ENCODE results near the gene EFEMP2.
A peak's percentile ranks its signal among the peaks of the same experiment; 100 is the strongest.

Gene EFEMP2

DNA sequence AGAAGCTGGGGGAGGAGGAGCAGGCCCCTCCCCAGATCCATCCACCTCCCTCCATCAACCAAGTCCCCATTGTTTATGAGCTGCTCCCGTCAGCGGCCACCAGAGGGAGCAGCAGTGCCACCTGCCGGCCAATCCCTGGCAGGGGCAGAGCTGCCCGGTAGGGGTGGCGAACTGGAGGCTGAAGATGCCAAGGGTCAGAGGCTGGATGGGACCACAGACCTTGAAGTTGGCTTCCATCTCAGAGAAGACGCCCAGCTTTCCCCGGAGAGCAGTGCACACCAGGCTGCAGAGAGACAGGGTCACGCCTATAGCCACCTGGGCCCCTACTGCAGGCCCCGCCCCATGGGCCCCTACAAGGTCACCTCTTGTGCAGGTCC lies 12.1 kb upstream of the EFEMP2 start:
- no peak for DNase-seq

DNA sequence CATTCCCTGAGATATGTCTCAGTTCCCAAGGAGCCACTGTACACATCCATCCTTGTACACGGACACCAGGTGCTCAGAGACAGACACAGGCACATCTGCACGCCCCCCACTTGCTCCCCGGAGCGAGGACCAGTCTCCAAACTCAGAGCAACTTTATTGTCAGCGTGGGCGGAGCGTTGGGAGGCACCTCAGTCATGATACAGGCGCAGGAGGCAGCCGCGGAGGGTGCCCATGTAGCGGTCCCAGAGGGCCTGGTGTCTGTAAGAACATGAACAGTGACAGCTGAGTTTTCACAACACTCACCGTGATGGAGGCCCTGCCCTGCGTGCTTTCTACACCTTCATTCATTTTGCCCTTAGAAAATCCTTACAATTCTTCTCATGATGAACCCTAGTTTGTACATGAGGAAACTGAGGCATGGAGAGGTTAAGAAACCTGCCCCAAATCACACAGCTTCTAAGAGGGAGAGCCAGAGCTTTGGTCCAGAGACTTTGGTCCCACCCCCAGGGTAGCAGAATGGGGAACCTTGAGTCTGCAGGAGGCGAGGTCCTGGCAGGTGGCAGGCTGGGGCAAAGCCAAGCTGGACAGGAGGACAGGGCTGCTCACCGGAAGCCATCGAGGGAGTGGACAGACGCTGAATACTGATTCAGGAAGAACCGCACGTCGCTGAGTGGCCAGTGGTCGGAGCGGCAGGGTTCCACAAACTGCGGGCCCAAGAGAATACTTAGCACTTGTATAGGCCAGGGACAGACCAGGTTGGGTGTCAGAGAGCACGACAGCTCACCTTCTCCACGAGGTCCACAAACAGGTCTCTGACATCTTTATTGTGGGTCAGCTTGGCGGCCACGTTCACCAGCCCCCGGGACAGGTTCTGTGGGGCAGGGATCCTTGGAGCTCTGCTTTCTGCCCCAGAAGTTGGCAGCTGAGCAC lies 11.5 kb upstream of the EFEMP2 start:
- no peak for DNase-seq

DNA sequence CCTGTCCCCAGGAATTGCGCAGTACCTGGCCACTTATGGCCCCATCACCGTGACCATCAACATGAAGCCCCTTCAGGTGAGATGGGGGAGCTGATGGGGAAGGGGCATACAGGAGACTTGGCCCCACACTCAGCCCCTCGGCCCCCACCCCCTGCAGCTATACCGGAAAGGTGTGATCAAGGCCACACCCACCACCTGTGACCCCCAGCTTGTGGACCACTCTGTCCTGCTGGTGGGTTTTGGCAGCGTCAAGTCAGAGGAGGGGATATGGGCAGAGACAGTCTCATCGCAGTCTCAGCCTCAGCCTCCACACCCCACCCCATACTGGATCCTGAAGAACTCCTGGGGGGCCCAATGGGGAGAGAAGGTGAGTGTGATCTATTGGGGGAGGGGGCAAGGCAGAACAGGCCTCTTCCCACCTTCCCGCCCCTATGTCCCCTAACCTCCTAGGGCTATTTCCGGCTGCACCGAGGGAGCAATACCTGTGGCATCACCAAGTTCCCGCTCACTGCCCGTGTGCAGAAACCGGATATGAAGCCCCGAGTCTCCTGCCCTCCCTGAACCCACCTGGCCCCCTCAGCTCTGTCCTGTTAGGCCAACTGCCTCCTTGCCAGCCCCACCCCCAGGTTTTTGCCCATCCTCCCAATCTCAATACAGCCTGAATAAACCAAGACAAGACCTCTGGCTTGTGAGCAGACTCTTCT lies 10.6 kb upstream of the EFEMP2 start:
- DNase-seq, result no peak

DNA sequence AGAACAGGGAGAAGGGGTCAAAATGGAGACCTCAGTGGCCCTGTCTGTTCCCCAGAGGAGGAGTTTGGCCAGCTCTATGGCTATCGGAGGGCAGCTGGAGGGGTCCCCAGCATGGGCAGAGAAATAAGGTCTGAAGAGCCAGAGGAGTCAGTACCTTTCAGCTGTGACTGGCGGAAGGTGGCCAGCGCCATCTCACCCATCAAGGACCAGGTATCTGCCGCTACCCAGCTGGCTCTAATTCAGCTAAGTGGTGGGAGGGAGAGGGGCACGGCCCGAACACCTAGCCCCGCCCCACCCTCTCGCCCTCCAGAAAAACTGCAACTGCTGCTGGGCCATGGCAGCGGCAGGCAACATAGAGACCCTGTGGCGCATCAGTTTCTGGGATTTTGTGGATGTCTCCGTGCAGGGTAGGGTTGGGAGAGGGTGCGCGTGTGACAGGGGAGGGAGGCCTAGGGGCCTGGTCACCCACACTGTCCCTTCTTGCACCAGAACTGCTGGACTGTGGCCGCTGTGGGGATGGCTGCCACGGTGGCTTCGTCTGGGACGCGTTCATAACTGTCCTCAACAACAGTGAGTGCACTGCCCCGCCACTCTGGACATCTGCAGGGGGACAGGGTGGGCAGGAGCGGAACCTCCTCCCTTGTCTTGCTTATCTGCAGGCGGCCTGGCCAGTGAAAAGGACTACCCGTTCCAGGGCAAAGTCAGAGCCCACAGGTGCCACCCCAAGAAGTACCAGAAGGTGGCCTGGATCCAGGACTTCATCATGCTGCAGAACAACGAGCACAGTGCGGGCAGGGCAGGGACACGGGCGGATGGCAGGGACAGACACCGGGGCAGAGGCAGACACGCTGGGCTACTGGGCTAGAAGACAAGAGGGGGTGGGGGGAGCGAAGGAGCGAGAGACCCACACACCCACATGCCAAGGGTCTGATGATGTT lies 9.8 kb upstream of the EFEMP2 start:
- no peak for DNase-seq

DNA sequence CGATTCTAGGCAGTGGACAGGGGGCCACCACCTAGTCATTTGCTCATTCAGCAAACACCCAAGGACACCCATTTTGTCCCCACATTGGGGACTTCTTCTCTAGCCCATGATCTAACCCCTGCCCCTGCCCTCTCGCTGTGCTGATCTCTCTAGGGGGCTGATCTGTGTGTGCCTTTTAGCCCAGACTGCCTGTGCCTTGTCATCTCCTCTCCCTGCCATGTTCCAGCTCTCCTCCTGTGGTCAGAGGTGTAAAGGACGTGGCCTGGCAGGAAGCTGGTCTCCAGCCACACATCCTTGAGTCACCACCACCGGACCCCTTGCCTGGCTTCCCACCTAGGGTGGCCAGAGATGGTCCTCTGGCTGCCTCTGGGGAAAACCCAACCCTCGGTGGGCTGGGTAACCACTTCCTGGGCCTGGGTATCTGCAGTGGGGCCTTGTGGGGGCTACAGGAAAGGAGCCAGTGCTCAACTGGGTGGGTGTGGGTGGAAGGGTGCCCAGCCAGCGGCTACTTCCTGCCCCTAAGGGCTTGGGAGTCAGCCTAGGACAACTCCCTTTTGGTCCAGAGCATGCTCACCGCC lies 8.3 kb upstream of the EFEMP2 start:
- no peak for DNase-seq

DNA sequence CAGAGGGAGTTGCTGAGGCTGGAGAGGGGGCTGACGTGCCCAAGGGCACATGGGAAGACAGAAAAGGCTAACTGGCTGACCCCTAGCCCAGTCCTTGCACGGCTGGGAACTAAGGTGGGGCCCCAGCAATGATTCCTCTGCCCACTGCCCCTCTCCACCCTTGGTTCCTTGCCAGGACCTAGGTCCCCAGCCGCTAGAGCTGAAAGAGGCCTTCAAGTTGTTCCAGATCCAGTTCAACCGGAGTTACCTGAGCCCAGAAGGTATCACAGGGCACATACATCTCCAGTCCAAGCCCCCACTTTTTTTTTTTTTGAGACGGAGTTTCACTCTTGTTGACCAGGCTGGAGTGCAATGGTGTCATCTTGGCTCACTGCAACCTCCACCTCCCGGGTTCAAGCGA lies 7.4 kb upstream of the EFEMP2 start:
- no peak for DNase-seq

DNA sequence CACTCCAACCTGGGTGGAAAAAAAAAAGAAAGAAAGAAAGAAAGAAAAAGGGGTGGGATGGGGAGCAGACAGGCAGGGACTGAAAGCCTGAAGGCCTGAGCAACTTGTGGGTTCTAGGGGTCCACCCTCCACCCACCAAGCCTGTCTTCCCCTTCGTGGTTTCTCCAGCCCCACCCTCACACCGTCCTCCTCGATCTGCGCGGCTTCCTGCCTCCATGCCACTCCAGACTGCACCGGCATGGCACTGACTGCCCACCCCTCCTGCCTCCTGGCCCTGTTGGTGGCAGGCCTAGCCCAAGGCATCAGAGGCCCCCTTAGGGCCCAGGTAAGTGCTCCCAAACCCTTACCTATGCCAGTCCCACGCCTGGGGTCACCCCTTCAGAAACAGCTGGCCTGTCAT lies 7.0 kb upstream of the EFEMP2 start, which contains the start of gene CTSW:
CTSW (plus strand) TSS at position 221 of the 400 bp plus-strand sequence; CDS start at position 239, 18 bp downstream.
- DNase-seq, result no peak

DNA sequence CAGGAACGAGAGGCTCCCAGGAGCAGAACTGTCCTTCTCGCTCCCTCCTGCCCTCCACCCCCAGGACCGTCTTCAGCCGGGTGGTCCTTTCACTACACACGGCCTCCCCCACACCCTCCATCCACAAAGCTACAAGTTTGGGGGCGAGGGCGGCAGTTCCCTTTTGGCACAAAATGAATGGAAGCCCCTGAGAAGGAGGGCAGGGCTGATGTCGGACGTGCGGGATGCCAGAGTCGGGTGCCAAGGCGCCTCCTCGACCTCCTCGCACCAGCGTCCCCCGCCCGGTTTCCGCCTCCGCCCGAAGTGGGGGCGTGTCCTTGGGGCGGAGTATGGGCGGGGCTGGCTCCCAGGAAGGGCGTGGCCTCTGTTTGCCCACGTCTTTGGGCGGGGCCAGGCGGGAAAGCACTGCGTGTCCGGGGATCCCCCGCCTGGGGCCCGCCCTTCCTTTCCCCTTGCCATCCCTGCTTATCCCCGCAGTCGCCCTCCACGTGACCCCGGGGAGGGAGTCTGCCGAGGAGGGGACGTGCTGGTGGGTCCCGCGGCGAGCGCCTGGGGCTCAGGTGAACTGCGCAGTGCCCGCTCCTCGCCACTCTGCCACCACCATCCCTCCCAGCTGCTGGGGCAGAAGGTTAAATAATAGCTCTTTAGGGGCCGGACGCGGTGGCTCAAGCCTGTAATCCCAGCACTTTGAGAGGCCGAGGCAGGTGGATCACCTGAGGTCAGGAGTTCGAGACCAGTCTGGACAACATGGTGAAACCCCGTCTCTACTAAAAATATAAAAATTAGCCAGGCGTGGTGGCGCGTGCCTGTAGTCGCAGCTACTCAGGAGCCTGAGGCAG lies 937 bp upstream of the EFEMP2 start:
- DNase-seq, result peak; percentile 34

DNA sequence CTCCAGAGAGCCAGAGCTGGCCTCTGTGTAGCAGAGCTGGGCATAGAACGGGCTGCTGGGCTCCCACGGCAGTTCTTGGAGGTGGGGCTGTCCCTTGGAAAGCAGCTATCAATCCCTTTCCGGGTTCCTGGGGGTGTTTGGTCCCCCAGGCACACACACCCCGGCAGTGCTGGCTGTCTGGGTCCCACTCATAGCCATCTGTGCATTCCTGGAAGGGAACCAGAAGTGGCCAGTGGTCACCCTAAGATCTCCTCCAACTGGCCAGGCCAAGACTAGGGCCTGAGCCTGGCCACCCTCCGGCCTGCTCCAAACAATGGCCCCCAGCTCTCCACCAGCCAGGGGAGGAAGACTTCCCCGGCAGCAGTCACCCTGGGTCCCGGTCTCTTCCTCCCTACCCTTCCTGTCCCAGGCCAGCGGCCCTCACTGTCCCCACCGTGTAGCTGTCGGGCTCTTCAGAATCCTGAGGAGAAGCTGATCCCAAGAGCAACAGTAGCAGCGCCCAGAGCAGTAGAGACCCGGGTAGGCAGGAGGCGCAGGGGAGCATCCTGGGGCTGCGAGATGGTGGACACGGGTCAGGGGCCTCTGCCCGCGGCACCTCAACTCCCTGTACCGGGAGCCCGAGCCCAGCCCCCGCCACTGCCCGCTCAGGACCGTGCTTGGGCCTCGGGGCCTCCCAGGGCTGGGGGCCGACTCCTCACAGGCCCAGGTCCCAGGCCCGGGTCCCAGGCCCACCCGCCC lies 620 bp downstream of the EFEMP2 start:
- DNase-seq, result no peak

DNA sequence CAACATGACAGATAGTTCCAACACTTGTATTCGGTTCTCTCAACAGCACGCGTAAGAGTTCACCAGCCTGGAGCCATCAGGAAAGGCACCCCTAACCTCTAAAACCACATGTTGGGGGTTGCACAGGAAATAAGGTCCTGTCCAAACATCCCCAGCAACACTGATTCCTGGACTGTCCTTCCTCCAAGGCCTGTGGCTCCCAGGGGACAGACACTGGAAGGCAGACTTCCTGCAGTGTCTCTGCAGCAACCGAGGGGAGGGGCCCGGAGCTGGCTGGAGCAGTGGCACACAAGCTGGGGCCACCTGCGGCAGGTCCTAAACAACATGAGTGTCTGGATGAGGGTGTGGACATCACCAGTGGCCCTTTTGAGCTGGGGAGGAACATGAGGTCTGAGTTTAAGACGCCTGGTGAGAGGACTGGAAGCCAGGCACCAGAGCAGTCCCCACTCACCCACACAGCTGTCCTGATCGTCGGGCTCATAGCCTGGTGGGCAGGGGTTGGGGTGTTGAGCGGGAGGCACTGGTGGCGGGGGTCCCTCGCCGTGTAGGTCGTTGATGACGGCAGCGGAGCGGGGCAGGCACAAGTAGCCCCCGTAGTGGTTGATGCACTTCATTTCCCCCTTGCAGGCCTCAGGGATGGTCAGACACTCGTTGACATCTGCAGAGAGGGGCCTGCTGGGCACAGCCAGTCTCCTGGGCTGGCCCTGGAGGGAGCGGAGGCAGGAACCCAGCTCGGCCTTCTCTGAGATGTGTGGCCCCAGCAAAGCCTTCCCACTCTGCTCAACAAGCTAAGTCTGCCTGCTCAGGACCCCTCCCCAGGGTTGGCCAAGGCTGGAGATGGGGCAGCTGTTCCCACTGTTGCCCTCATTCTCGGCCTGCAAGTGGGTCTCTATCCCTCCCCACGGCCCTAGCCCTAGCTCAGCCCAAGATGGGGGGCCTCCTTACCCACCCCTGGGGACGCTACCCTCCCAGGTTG lies 1.6 kb downstream of the EFEMP2 start:
- DNase-seq, result no peak

DNA sequence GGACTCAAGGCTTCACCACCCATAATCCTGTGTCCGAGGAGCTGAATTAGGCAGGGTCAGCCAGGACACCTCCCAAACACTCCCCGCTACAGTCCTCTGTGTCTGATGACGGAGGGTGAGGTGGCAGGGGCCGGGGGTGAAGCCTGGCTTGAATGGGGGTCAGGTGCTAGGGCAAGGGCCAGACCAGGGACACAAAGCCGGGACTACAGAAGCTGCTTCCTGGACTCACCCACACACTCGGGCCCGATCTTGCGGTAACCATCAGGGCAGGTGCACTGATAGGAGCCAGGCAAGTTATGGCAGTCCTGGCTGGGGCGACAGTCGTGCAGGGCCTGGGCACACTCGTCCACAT lies 2.3 kb downstream of the EFEMP2 start:
- DNase-seq, result no peak

DNA sequence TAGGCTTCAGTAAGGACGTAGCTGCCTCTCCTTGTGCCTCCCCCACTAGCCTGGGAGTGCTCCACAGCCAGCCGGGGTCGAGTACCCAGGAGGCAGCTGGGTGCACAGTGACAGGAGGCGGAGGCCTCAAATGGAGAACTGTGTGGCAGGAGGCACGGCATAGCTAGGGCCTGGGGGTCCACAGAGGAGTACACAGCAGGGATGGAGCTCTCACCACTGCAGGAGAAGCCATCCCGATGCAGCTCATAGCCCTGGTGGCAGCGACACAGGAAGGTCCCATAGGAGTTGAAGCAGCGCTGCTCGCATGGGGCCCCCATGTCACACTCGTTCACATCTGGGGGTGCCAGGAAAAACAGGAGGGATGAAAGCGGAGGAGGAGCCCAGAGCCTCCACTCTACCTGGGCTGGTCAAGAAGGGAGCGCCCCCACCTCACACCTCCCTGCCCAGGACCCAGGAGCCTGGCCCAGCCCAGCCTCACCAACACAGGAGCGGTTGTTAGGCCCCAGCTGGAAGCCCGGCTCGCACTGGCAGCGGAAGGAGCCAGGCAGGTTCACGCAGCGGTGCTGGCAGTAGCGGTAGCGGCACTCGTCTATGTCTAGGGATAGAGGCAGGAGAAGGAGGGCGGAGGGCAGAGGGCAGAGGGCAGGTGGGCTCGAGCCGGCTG lies 2.8 kb downstream of the EFEMP2 start:
- no peak for DNase-seq

DNA sequence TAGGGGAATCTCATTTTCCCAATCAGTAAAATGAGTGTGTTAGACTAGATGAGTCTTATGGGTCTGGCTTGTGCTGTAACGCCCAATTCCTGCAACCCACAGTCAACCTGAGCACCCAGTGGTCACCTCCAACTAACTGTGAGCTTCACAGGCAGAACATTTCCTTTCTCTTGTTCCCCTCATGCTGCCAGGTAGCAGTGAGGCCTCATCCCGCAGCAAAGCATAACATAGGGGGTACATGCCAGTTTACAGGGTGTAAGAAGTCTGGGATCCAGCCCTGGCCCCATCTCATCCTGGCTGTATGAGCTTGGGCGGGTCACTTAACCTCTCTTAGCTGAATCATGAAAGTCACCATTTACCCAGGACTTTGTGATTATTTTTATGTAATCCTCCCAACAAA lies 3.7 kb downstream of the EFEMP2 start:
- DNase-seq, result no peak

DNA sequence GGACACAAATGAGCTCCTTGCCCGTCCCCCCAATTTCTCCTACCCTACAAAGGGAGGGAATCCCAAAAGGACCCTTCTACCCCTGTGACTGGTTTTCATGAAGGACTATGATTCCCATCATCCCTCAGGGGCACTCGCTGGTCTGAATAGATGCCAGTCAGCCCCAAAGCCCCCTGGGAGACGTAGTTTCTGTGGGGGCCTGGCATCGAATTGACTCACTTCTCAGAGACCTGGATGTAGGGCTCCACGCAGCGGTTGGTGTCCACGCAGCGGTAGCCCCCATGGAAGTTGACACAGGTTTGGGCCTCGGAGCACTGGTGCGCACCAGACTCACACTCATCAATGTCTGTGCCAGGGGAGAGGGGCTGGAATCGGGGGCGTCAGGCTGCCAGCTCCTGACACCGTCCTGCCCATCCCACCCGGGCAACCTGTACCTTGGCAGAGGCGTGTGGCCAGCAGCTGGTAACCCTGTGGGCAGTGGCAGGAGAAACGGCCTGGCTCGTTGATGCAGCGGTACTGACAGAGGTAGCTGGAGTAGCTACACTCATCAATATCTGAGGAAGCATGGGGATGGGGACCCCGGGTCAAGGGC lies 4.4 kb downstream of the EFEMP2 start:
- DNase-seq, result no peak

DNA sequence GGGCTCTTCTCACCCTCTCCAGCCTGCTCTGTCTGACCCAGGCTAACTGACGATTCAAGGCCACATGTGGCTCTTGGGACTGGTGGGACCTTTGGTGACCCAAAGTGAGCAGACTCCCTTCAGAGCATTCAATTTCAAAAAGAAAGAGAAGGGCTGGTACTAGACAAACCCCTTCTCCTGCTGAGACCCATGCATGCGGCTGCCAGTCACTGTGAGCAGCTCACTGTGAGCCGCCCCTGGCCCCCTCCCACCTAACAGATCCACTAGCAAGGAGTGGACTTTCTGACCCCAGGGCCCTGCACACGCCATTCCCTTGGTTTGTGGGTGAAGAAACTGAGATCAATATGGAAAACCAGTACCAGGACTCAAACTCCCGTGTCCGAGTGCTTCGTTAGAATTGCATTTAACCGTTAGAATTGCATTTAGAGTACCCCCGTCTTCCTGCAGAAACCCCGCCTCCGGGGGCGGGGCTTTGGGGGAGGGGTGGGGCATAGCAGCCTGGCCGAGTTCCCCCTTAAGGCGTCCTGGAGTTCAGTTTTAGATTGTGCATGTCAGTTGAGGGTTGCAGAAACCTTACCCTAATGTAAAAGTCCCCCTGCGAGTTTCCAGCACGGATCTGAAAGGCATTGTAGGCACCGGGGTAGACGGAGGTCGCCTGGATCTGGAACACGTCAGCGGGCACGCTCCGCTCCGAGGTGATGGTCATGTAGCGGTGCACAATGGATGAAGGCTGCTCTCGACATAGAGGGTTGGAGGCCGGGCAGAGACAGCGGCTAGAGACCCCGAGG lies 5.1 kb downstream of the EFEMP2 start:
- DNase-seq, result no peak

DNA sequence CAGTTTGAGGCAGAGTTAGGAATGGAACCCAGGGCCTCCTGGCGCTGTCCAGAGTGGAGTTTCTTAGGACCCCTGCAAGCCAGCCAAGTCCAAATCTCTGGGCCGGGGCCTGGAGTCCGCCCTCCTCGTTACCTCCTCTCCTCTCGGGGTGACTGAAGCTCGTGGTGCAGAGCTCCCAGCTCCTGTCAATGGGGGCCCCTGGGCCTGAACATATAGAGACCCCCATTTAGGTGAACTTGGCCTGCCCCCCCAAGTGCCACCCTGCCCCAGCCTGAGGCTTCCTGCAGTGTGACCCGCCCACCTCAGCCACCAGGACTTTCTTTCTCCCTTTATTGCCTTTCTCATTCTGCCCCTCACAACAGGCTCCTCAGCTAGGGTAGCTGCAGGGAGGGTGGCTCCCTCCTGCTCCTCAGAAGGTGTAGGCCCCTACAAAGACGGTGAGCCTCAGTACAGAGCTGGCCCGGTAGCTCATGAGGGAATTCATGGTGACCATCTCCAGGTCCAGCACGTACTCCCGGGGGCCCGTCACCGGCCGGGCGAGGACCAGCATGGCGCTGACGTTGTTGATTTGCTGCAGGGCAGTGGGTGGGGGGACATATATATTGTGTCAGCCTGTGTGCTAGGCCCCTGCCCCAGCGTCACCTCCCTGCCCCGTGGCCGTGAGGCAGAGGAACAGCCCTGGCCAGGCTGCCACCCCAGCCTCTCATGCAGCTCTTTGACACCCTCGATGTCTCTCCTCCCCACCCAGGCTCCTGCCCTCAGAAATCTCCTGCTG lies 5.9 kb downstream of the EFEMP2 start:
- no peak for DNase-seq

DNA sequence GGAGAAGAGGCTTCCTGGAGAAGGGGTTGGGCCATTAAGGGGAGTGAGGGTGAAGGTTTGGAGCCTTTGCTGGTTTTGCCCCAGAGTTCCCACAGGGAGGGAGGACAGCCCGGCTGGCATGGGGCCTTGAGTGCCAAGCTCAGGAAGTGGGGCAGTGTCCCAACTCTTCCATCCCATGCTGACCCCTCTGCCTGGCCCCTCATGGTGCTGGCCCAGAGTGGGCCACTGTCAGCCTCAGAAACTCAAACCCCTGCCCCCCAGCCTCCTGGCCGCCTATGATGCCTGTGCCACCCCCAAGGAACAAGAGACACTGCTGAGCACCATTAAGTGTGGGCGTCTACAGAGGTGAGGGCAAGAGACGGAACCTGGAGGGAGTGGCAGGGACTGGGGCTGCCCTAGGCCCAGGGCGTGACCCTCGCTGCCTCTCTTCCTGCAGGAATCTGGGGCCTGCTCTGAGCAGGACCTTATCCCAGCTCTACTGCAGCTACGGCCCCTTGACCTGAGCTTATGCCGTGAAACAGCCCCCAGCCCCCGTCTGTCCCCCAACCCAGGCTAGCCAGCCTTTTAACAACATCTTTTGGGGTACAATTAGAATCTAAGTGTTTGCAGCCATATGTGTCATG lies 6.9 kb downstream of the EFEMP2 start:
- no peak for DNase-seq
